Heart right ventricle (tissue), 16 donors: ENCODE data around the gene KHDC1L. TPM values are rescaled to one million over a fixed set of nuclear protein-coding genes. Genes with fewer than 3 reads are reported as not detected.

Experiments used
- ATAC-seq, 8 donors: fragments of 200-7000 bp; cut with Tn5 transposase; one replicate each; pipeline ENCODE4 v1.9.1; 2020; ENCODE audit warnings: mild to moderate bottlenecking in 8 of 8, moderate library complexity in 8 of 8, moderate number of reproducible peaks in 1 of 8
- DNase-seq, 2 donors: peaks; one replicate each; pipeline ENCODE4 v3.0.0-alpha.2; 2020
- H3K27ac ChIP-seq, 10 donors: fragments of 200-600 bp; sonication (generic) in 2 of 10; one replicate each; pipeline versions ENCODE4 v1.5.0 to v1.8.0; 2020 to 2022; ENCODE audit warnings: mild to moderate bottlenecking in 3 of 10
- H3K27me3 ChIP-seq, 7 donors: fragments of 200-600 bp; one replicate each; pipeline ENCODE4 v1.8.0; 2021 to 2022; ENCODE audit warnings: mild to moderate bottlenecking in 2 of 7
- H3K36me3 ChIP-seq, 9 donors: fragments of 200-600 bp; sonication (generic) in 1 of 9; one replicate each; pipeline versions ENCODE4 v1.5.0 to v1.8.0; 2020 to 2022; ENCODE audit warnings: mild to moderate bottlenecking in 2 of 9
- H3K4me1 ChIP-seq, 9 donors: fragments of 200-600 bp; sonication (generic) in 1 of 9; one replicate each; pipeline versions ENCODE4 v1.5.0 to v1.8.0; 2020 to 2022; ENCODE audit warnings: mild to moderate bottlenecking in 4 of 9
- H3K4me3 ChIP-seq, 10 donors: fragments of 200-600 bp; sonication (generic) in 2 of 10; one replicate each; pipeline versions ENCODE4 v1.5.0 to v1.8.0; 2020 to 2022; ENCODE audit warnings: mild to moderate bottlenecking in 7 of 10, moderate library complexity in 2 of 10
- H3K9me3 ChIP-seq, 11 donors: fragments of 200-600 bp in 10 of 11; sonication (generic) in 2 of 11; one replicate each; pipeline versions ENCODE4 v1.5.0 to v1.8.0; 2013 to 2022; ENCODE audit warnings: mild to moderate bottlenecking in 2 of 11, control low read depth in 1 of 11, moderate library complexity in 1 of 11
- WGBS, 2 donors: extraction: QIAGEN DNeasy Blood & Tissue Kit; methylation state at CpG; one replicate each; pipeline ENCODE4 v1.1.7; 2013; ENCODE audit warnings: inconsistent platforms in 1 of 2; 5-methylcytosine and 5-hydroxymethylcytosine counted together
- intact Hi-C, 10 donors: fragments of 100-400 bp; cut with DNase I; formaldehyde crosslinking; loops; one replicate each; pipeline versions ENCODE4 v1.11.1 to v1.14.2; 2022
- polyA plus RNA-seq, 2 donors: library from polyadenylated mRNA; stranded (reverse); fragments of 200-250 nt; gene quantifications; one replicate each; pipeline ENCODE4 v1.2.3, GENCODE V29; 2013
- total RNA-seq, 10 donors: library from RNA; stranded (reverse); fragmentation: NEBNext Ultra II Directional in 3 of 10; extraction: Animal tissue kit (Norgen Biotek cat#: 25700) in 3 of 10; gene quantifications; one replicate each; pipeline versions ENCODE4 v1.2.1 to v1.2.4, GENCODE V29; 2021 to 2023
- TF ChIP-seq, protein P1 (sequence below), 9 donors: fragments of 200-600 bp; sonication (generic) in 2 of 9; IDR thresholded peaks; one replicate each; pipeline versions ENCODE4 v1.5.0 to v1.8.0; 2021 to 2022; ENCODE audit warnings: antibody characterized with exemption in 9 of 9, mild to moderate bottlenecking in 5 of 9, moderate library complexity in 1 of 9
- donor health status: Arrhythmogenic right ventricular cardiomyopathy.
- donor health status: ischemic (EF 13 %, LVEDD 7.1; RV severe dilation, severe dysfunction).
- donor health status: healthy with polysubstance abuse.
- donor health status: DM: no; HTN: yes; CAD: no.
- donor health status: DM: no; HTN: no; CAD: no.
- donor health status: ischemic (EF 25% LVEDD 6.9; RV normal size, moderate dysfunction).
- donor health status: ischemic (EF 25% LVEDD 5.7; RV mildly dilated, moderate dysfunction).
- donor health status: healthy.
- donor health status: DM: yes; HTN: yes; CAD: no.
- donor health status: Ischemic cardiomyopathy.
- donor health status: ischemic (EF 35%, LVEDD 5.7; RV mildly dilated, moderate dysfunction).
- donor health status: nonischemic (EF 11% LVEDD 7.7; RV severe dilation, severe dysfunction).
- donor health status: DM: yes; HTN: yes; CAD: no.
- donor health status: PGD.
- donor health status: ischemic (EF 29% LVEDD 5.4; RV normal size, mild dysfunction).
- donor health status: nonischemic (EF 23%, LVEDD 6.1; RV moderate dilation, normal function).

KHDC1L gene
- total and polyA plus RNA-seq, 12 donors: not detected

GRCh38 chr6:73182021-73182607 is 43.2 kb downstream of the KHDC1L start:
- intact Hi-C loops: loop anchor here in 7 of 10 donors (5.0 to 10.0 kb wide), 3 partner anchors 133 to 770 kb away; no protein-coding TSS in a partner anchor
- DNase-seq (no peak), ATAC-seq (no peak)
- no peaks in the 10 kb centered on the region for H3K9me3 ChIP-seq
- no peak overlapping the region for H3K4me3 ChIP-seq
- H3K27ac ChIP-seq: no peak overlapping the region
- peaks cover 0 to 4% (median 0%) of the 10 kb centered on the region in 9 donors for H3K4me1 ChIP-seq
- TF ChIP-seq, protein P1, sequence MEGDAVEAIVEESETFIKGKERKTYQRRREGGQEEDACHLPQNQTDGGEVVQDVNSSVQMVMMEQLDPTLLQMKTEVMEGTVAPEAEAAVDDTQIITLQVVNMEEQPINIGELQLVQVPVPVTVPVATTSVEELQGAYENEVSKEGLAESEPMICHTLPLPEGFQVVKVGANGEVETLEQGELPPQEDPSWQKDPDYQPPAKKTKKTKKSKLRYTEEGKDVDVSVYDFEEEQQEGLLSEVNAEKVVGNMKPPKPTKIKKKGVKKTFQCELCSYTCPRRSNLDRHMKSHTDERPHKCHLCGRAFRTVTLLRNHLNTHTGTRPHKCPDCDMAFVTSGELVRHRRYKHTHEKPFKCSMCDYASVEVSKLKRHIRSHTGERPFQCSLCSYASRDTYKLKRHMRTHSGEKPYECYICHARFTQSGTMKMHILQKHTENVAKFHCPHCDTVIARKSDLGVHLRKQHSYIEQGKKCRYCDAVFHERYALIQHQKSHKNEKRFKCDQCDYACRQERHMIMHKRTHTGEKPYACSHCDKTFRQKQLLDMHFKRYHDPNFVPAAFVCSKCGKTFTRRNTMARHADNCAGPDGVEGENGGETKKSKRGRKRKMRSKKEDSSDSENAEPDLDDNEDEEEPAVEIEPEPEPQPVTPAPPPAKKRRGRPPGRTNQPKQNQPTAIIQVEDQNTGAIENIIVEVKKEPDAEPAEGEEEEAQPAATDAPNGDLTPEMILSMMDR (IDR thresholded peaks at IDR 0.05): no peak
- WGBS, 2 donors: 77 to 83% methylated on average over 2 of the region's 2 CpGs
- H3K36me3 ChIP-seq: no peaks in the 10 kb centered on the region
- H3K27me3 ChIP-seq: peaks cover 0 to 11% (median 0%) of the 10 kb centered on the region in 7 donors

DNA sequence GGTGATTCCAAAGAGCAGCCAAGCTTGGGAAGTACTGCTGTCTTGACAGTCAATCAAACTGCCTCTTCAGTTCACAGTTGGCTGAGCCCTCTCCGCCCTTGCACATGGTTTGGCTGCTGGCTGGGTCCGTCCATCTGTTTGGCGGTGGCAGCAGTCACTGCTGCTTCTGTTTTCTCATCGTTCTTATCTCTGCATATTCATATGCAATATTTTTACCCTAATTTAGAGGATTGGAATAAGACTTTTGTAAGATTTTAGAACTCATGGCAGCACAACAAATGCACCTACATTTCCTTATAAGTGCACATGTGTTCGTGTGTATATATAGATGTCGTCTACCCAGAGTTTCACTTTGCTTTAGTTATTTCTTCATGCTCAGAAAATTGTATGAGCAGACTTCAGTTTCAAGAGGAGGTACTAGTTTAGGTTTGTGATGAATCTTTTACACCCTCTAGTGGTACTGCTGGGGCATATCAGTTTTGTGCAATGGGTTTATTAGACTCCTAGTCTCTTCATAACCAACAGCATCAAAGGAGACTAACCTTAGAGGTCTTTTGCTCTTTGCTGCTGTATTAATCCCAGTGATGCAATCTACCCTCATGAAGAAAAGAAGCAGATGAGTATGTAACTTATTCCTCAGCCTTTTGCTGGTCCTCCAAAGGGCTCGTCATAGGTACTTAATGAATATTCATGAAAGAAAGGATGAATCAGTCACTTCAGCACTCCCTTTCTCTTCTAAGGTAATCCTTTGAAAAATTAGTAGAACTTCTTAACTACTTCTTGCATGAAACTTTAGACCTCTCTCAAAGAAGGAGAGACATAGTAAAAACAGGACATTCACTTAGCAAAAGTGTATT is 44.3 kb downstream of the KHDC1L start:
- no peak for DNase-seq
- no peak overlapping the region for H3K27ac ChIP-seq
- peaks cover 0 to 4% (median 0%) of the 10 kb centered on the region in 9 donors for H3K4me1 ChIP-seq
- 13 to 18% methylated on average over 7 of the region's 7 CpGs for WGBS, 2 donors
- H3K4me3 ChIP-seq: peak overlapping the region in 5 of 10 donors; percentile 15 to 37 (median 30)
- intact Hi-C loops: loop anchor here in 8 of 10 donors (2.0 to 10.0 kb wide), 4 partner anchors 134 to 769 kb away; no protein-coding TSS in a partner anchor
- no peaks in the 10 kb centered on the region for H3K9me3 ChIP-seq
- peaks cover 0 to 16% (median 0%) of the 10 kb centered on the region in 7 donors for H3K27me3 ChIP-seq
- peak in 6 of 8 donors; percentile 59 to 79 (median 74) for ATAC-seq
- H3K36me3 ChIP-seq: no peaks in the 10 kb centered on the region
- TF ChIP-seq, protein P1 (IDR thresholded peaks at IDR 0.05): peak; percentile 24 to 76 (median 70)

- no peaks in the 10 kb centered on the region for H3K9me3 ChIP-seq
- no peak for ATAC-seq
- intact Hi-C loops: loop anchor here in 8 of 10 donors (2.0 to 10.0 kb wide), 4 partner anchors 135 to 768 kb away; no protein-coding TSS in a partner anchor
- H3K36me3 ChIP-seq: no peaks in the 10 kb centered on the region
- H3K27ac ChIP-seq: no peak overlapping the region
- TF ChIP-seq, protein P1 (IDR thresholded peaks at IDR 0.05): no peak
- peaks cover 0 to 22% (median 0%) of the 10 kb centered on the region in 7 donors for H3K27me3 ChIP-seq
- H3K4me3 ChIP-seq: no peak overlapping the region
- WGBS, 2 donors: 72 to 82% methylated on average over 6 of the region's 6 CpGs
- no peak for DNase-seq
- peaks cover 0 to 4% (median 0%) of the 10 kb centered on the region in 9 donors for H3K4me1 ChIP-seq
Observed at GRCh38 chr6:73180076-73180738, 45.1 kb downstream of the KHDC1L start.
